HCEC 1CT (cell line): ENCODE data around the gene ARID3B.
"Not testable (repeated sequence)": the region's sequence is repeated elsewhere in the genome, so short reads cannot be mapped to it uniquely, and the experiment has no call there.

Experiments
- DNase-seq: peaks from one replicate; pipeline ENCODE4 v3.0.0-alpha.2; 2017

The ARID3B gene

GRCh38 chr15:74625693-74626092 is 84.7 kb downstream of the ARID3B start:
- no peak for DNase-seq

GRCh38 chr15:74626336-74626735 is 85.3 kb downstream of the ARID3B start:
- DNase-seq = no peak

GRCh38 chr15:74626752-74627692 is 86.0 kb downstream of the ARID3B start:
- no peak for DNase-seq

GRCh38 chr15:74627766-74628165 is 86.7 kb downstream of the ARID3B start:
- DNase-seq = no peak

- DNase-seq = no peak
These were observed 87.2 kb downstream of the ARID3B start for GRCh38 chr15:74628199-74628598.

GRCh38 chr15:74628949-74629348 is 87.9 kb downstream of the ARID3B start:
- no peak for DNase-seq

- not testable (repeated sequence) for DNase-seq
These were observed 88.7 kb downstream of the ARID3B start for GRCh38 chr15:74629696-74630095.

GRCh38 chr15:74630284-74631086 is 89.5 kb downstream of the ARID3B start:
- no peak for DNase-seq

- no peak for DNase-seq
These were observed 90.0 kb downstream of the ARID3B start for GRCh38 chr15:74631087-74631385.

- no peak for DNase-seq
These were observed 90.4 kb downstream of the ARID3B start for GRCh38 chr15:74631408-74631807.

GRCh38 chr15:74631935-74632560 is 91.0 kb downstream of the ARID3B start:
- peak; percentile 31 for DNase-seq

- DNase-seq = no peak
These were observed 91.6 kb downstream of the ARID3B start for GRCh38 chr15:74632601-74633000.

GRCh38 chr15:74633781-74634180 is 92.8 kb downstream of the ARID3B start:
- no peak for DNase-seq

- peak; percentile 52 for DNase-seq
These were observed 94.2 kb downstream of the ARID3B start for GRCh38 chr15:74635228-74635627.

- DNase-seq = no peak
These were observed 96.0 kb downstream of the ARID3B start for GRCh38 chr15:74636984-74637383.

GRCh38 chr15:74641151-74641550 is 100.1 kb downstream of the ARID3B start:
- no peak for DNase-seq

GRCh38 chr15:74642348-74642733 is 101.3 kb downstream of the ARID3B start:
- DNase-seq = no peak

- DNase-seq = no peak
These were observed 102.0 kb downstream of the ARID3B start for GRCh38 chr15:74642734-74643664.

GRCh38 chr15:74643665-74644204 is 102.7 kb downstream of the ARID3B start:
- no peak for DNase-seq

GRCh38 chr15:74646480-74646879 is 105.5 kb downstream of the ARID3B start:
- DNase-seq = no peak
